SIG-M5 (cell line): Measurements from ENCODE around the gene CCDC197.

Experiments
- DNase-seq: peaks from one replicate; lab custom pipeline; 2025; lab: John Stamatoyannopoulos, UW

CCDC197 gene

DNA sequence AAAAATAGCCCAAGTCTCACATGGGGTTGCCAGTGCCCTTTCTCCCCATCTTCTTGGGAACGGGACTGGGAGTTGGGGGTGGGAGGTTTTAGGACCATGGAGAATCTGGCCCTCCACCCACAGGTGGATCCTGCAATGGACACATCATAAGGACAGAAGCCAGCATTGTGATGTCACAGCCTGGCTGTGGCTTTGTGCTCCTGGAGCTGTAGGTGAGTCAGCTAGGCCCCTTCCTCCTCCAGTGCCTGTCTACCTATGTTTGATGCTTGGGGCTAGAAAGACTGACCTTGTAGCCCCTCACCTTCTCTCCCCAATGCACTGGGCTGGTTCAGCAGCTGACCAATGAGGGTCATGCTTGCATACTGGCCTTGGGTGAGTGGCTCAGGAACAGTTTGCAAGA is at the start of gene CCDC197:
Gene CCDC197, plus strand, starts transcription at position 220 of the 400 bp plus-strand sequence. CDS start 831 bp downstream, outside the sequence.
- DNase-seq: no peak

DNA sequence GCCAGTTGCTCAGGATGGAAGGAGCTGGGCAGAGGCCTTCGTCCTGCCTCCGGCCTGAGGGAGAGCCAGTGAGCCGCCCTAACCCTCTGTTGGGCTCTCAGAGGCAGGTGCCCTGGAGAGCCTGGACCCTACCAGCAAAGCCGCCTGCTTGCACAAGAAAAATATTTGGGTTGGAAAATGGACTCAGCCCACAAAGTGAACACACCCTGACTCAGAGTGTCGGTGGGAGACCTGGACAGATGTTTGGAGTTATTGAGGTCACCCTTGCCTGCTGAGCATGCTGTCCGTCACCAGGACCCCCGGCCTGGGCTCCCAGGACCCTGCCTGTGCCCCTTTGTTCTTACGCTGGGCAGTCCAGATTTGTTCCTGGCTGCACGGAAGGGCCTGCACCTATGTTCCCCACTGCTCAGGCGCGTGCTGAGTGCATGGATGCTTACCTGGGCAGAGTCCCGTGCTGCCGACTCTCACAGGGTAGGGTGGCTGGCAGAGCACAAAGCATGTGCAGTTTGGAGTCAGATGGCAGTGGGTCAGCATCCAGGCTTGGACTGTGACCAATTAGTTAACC is 47.5 kb upstream of the CCDC197 start:
- no peak for DNase-seq

DNA sequence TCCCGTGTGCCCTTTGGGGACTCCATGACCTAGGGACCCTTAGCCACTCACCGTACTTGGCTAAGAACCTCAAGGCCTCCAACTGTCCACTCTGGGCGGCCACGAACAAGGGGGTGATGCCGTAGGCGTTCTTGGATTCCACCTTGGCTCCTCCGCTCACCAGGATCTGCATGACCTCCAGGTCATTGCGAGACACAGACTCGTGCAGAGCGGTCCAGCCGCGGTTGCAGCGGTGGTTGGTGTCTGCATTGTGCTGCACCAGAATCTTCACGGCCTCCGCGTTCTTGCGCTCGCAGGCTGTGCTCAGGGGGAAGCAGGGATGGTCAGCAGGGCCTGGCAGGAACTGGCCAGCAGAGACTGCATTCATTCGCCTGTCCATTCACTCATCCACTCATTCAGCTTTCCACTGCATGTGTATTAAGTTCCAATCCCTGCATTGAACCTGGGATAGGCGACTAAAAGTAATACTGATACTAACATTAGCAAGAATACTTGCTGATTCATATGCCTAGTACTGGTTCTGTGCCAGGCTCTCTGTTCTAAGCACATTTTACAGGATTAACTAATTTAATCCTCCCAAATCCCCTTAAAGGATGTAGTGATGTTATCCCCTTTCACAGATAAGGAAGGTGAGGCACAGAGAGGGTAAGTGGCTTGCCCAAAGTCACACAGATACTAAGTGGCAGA is 46.0 kb upstream of the CCDC197 start:
- no peak for DNase-seq

- DNase-seq: no peak
These were observed 45.2 kb upstream of the CCDC197 start for GRCh38 chr14:93951635-93952540.

DNA sequence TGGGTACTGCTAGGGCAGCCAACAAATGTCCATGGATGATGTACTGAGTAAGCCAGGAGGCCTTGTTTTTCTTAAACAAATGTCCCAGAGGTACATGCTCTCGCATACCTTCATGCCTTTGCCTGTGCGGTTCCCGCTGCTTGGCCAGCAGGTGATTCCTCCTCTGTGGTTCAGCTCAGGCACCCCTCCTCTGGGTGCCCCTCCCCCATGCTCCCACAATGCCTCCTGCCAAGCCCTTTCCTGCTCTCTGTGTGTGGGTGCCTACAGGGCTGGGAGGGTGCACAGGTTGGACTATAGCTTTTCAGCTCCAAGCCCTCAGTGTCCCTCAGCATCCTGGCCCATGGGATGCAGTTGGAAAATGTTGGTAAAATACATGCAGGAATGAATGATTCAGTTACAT is 44.3 kb upstream of the CCDC197 start:
- DNase-seq: no peak

DNA sequence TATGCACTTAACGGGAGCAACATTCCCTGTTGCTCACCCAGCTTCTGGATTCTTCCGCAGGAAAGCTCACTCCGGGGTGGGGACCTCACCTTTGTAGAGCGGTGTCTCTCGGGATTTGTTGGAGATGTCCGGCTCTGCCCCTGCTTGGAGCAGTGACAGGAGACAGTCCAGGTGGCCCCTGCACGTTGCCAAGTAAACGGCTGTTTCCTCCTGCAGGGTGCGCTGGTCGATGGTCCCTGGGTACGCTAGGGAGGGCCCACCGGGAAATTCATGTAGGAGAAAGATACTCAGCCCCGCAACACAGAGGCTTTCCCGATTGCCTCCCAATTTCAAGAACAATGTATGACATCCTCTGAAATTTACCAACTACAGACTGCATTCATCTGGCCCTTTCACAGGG is 43.8 kb upstream of the CCDC197 start:
- no peak for DNase-seq

GRCh38 chr14:93953739-93954515 is 43.2 kb upstream of the CCDC197 start:
- no peak for DNase-seq

GRCh38 chr14:93954516-93954830 is 42.6 kb upstream of the CCDC197 start:
- no peak for DNase-seq

- peak; percentile 84 for DNase-seq
These were observed 41.9 kb upstream of the CCDC197 start for GRCh38 chr14:93954900-93955849.

- no peak for DNase-seq
These were observed 41.1 kb upstream of the CCDC197 start for GRCh38 chr14:93955850-93956481.

DNA sequence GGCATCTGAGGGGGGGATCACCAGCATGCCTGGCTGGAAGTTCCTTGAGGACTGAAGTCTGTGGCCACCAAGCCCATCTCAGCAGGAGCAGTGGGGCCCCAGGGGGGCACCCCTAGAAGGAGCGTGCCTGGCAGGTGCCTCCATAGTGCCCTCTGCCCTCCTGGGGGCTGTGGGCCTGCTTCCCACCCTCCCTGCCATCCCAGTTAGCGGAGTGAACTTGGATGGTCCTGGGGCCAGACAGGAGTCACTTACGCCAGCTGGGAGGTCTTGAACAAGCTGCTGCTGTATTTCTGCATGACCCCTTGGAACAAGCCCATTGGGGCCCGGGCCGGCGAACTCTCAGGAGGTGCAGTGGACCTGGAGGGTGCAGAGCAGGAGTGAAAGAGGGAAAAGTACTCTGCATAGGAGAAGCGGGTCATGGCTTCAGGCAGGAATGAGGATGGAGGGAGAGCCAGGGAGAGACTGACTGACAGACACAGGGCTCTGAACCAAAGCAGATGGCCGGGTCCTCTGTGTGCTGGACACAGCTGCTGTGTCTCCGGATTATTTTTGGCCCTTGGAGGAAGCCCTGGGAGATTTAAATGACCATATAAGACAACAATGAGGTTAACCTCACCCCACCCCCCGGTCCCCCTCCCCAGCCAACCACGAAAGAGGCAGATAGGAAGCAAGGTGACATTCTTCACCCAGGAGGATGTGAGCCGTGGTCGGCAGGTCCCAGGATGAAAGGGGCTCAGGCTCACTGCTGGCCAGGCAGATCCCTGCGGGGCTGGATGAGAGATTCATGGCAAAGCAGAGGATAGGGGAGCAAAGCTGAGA is 40.4 kb upstream of the CCDC197 start:
- DNase-seq: no peak

GRCh38 chr14:93957333-93957710 is 39.8 kb upstream of the CCDC197 start:
- no peak for DNase-seq

DNA sequence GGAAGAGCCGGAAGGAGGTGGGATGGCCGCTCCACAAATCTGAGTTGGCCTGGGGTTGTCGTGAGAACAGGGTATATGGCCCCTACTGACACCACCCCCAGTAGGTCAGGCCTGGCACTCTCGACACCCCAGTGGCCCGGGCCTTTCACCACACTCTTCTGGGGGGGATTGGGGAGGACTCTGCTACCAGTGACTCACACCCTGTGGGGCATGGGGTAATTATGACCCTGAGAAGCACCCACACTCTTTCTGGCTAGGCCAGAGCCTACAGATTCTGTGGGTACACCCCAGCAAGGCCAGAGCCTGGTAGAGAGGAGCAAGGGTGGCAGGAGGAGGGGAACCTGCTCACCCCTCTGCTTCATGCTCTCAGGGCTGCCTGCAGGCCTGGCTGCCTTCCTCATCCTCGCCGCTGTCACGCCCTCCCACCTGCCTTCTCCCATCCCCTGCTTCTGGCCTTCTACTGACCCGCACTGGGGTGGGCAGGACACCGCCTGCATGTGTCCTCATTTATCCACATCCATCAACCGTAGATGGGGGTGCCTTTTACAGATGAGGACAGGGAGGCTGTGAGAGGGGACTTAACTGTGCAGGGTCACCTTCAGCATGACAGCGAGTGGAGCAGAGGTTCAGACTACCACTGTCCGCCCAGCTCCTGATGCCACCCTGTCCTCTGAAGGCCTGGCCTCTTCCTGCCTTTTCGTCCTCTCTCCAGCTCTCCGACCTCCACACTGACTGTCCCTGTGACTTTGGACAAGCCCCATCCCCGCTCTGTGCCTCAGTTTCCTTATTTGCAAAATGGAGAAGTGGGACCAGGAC is 39.1 kb upstream of the CCDC197 start:
- DNase-seq: no peak

DNA sequence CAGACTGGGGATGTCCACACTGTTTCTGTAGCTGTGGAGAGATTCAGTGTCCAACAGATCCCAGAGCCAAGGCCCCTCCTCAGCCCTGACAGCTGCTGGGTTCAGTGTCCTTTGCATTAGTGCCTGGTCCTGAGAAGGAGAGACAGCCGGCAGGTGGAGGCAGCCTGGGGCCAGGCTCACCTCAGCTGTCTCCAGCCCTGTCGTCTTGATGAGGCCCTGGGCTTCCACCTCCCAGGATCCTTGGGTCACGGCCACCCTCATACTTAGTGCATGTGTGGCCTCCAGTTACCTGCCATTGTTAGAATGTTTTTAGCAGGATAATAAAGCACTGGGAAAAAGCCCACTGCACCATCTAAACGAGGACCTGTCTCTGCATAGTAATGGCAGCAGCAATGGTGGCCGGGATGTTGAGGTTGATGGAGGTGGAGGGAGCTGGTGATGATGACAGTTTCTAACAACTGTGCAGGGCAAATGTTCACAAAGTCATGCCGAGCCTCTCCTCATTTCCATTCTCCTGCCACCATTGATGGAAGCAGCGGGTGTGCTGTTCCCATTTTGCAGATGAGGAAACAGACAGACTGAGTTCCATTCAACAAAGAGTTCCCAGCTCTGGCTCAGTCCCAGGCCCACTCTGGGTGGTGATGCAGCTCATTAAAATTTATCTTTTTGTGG is 38.4 kb upstream of the CCDC197 start:
- DNase-seq: no peak

DNA sequence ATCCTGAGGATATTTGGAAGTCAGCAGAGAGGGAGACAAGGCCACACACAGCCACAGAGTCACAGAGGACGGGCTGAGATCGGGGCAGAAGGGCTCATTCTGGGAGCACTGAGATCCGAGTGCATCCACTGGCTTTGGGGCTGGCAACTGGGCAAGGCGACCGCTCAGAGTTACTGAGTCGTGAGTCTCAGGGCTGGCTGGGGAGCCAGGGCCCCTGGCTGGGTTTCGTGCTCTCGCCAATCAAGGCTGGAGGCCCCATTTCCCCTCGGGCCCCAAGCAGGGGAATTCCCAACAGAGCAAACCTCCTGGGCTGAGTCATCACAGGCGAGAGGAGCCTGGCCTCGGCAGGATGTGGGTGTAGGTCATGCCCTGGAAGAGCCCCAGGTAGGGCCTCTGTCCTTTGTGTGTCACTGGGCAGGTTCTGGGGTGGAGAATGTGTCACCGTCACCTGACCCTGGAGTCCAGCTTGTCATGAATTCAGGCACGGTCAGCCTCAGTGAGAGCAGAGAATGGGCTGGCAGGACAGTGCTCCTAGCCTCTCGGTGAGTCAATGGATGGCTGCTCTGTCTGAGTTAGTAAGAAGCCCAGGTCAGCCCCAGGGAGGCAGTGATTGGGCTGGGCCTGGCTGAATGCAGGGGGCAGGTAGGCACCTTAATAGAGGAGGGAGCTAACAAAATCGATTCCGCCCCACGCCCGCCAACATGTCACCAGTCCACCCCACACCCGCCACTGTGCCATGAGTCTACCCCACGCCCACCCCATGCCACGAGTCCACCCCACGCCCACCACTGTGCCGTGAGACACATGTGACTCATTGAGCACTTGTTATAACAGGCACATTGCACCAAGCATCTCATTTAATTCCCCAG is 37.6 kb upstream of the CCDC197 start:
- peak; percentile 34 for DNase-seq

DNA sequence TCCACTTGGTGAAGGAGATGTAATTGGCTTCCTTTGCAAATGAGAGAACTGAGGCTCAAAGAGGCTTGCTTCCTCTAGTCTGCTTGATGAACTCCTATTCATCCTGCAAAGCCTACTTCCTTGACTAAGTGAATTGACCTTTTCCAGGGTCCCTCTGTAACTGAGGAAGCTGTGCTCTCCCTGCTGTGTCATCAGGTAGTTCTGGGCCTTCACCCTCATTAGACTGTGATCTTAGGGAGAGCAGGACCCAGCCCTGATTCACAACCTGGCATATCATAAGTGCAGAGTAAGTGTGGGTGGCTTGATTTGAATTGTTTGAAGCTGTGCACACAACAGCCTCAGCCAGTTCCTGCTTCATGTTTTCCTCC is 37.0 kb upstream of the CCDC197 start:
- no peak for DNase-seq

GRCh38 chr14:93960774-93961438 is 36.2 kb upstream of the CCDC197 start:
- no peak for DNase-seq
